Skeletal muscle tissue (tissue), 5 donors: Measurements from ENCODE around the gene LGALS16. TPM values are rescaled to one million over a fixed set of nuclear protein-coding genes. Genes with fewer than 3 reads are reported as not detected.

Experiments
- H3K27ac ChIP-seq: one replicate; pipeline ENCODE4 v1.7.0; 2013; ENCODE audit warnings: mild to moderate bottlenecking, low read depth, low read length, inconsistent platforms
- H3K27me3 ChIP-seq, 3 donors: one replicate each; pipeline ENCODE4 v1.7.0; 2013; ENCODE audit warnings: low read length in 3 of 3; ENCODE audit not compliant: control insufficient read depth in 3 of 3, insufficient read depth in 3 of 3
- H3K36me3 ChIP-seq, 3 donors: one replicate each; pipeline ENCODE4 v1.7.0; 2013; ENCODE audit warnings: low read length in 3 of 3; ENCODE audit not compliant: control insufficient read depth in 3 of 3, insufficient read depth in 3 of 3
- H3K4me1 ChIP-seq, 3 donors: one replicate each; pipeline ENCODE4 v1.7.0; 2013; ENCODE audit warnings: low read length in 3 of 3, mild to moderate bottlenecking in 3 of 3; ENCODE audit not compliant: control insufficient read depth in 3 of 3, insufficient read depth in 3 of 3
- H3K4me3 ChIP-seq, 3 donors: one replicate each; pipeline ENCODE4 v1.7.0; 2013; ENCODE audit warnings: low read length in 3 of 3
- H3K9ac ChIP-seq, 3 donors: one replicate each; pipeline ENCODE4 v1.7.0; 2013; ENCODE audit warnings: low read length in 3 of 3, mild to moderate bottlenecking in 3 of 3, moderate library complexity in 2 of 3, low read depth in 1 of 3
- H3K9me3 ChIP-seq, 3 donors: one replicate each; pipeline ENCODE4 v1.7.0; 2013; ENCODE audit warnings: low read length in 3 of 3; ENCODE audit not compliant: control insufficient read depth in 3 of 3
- small RNA-seq: library from RNA; depleted of rRNA; stranded (forward); fragments of <200 nt; gene quantifications from one replicate; pipeline ENCODE3, GENCODE V24; 2014
- total RNA-seq: library from RNA; depleted of rRNA; stranded (reverse); fragments of >200 nt; gene quantifications from one replicate; pipeline ENCODE4 v1.2.3, GENCODE V29; 2014
- donor health status: Osteomylitis.

The LGALS16 gene
- total RNA-seq, 1 donor from 2014 or later = not detected

- Histone ChIP-seq H3K4me1 (no peaks in the 10 kb centered on the region), H3K36me3 (no peaks in the 10 kb centered on the region), H3K9ac (no peak overlapping the region), H3K4me3 (no peak overlapping the region), H3K27me3 (peaks cover 0 to 10% (median 0%) of the 10 kb centered on the region in 3 donors), H3K27ac (no peak overlapping the region), H3K9me3 (no peaks in the 10 kb centered on the region)
Observed at GRCh38 chr19:39709026-39709872, 53.5 kb downstream of the LGALS16 start.

Small RNAs within 50 kb of the gene (small RNA-seq; reads per million reads assigned to genes)
- gene AC005176.2 = not detected
- gene RPS29P27 = not detected
- gene RPS29P30 = not detected

Other genes with a start within 250 kb of the LGALS16 start
- gene ZFP36, start 249.1 kb upstream of the LGALS16 start, total RNA-seq = 3.1 TPM
- gene PLEKHG2, start 243.2 kb upstream of the LGALS16 start, total RNA-seq = 15.7 TPM
- 128 TPM for gene RPS16, start 220.0 kb upstream of the LGALS16 start, total RNA-seq
- 40.7 TPM for gene SUPT5H, start 210.3 kb upstream of the LGALS16 start, total RNA-seq
- 40.7 TPM for gene TIMM50, start 175.1 kb upstream of the LGALS16 start, total RNA-seq
- gene DLL3, start 157.0 kb upstream of the LGALS16 start, total RNA-seq = not detected
- not detected for gene SELENOV, start 140.8 kb upstream of the LGALS16 start, total RNA-seq
- gene EID2B, start 123.1 kb upstream of the LGALS16 start, total RNA-seq = 2.6 TPM
- 6.8 TPM for gene EID2, start 115.8 kb upstream of the LGALS16 start, total RNA-seq
- gene LGALS13, start 53.4 kb upstream of the LGALS16 start, total RNA-seq = not detected
- gene LGALS14, start 48.6 kb downstream of the LGALS16 start, total RNA-seq = not detected
- 5.7 TPM for gene CLC, start 82.1 kb downstream of the LGALS16 start, total RNA-seq
- not detected for gene LEUTX, start 122.9 kb downstream of the LGALS16 start, total RNA-seq
- gene DYRK1B, start 178.2 kb downstream of the LGALS16 start, total RNA-seq = 25.1 TPM
- 386 TPM for gene FBL, start 190.5 kb downstream of the LGALS16 start, total RNA-seq